Measurements from ENCODE around the gene CAMTA1.

- TF ChIP-seq TSHZ2 (CRISPR knock-in tag; IDR thresholded peaks at IDR 0.05) (no peak), ZC3H10 (CRISPR knock-in tag; IDR thresholded peaks at IDR 0.05) (no peak)
These were observed 766.2 kb downstream of the CAMTA1 start for GRCh38 chr1:7551442-7551841.
